HepG2 (cell line): ENCODE measurements around the gene CHMP4B. TPM values are rescaled to one million over a fixed set of nuclear protein-coding genes. Genes with fewer than 3 reads are reported as not detected.

Source experiments
- AKNA ChIP-seq: sonication (generic); formaldehyde crosslinking; IDR thresholded peaks from 2 replicates; pipeline ENCODE4 v1.4.0; 2020; ENCODE audit warnings: missing genetic modification reagents, borderline replicate concordance
- ARNT ChIP-seq: fragments of 450-650 bp; IDR thresholded peaks from 2 replicates; pipeline ENCODE4 v1.6.1; 2017
- DNMT1 ChIP-seq: sonication (generic); formaldehyde crosslinking; IDR thresholded peaks from 2 replicates; pipeline ENCODE4 v1.5.1; 2020; ENCODE audit warnings: mild to moderate bottlenecking, missing genetic modification reagents
- ELF1 ChIP-seq: sonication (generic); formaldehyde crosslinking; IDR thresholded peaks from 2 replicates; pipeline ENCODE4 v1.4.0; 2020; ENCODE audit warnings: missing genetic modification reagents
- FOXK1 ChIP-seq: sonication (generic); formaldehyde crosslinking; IDR thresholded peaks from 2 replicates; pipeline ENCODE4 v1.4.0; 2020; ENCODE audit warnings: low read depth, missing genetic modification reagents, borderline replicate concordance
- HMGA1 ChIP-seq: sonication (generic); formaldehyde crosslinking; conservative IDR thresholded peaks from 2 replicates; pipeline ENCODE4 v1.4.0; 2020; ENCODE audit warnings: missing genetic modification reagents
- HNF4G ChIP-seq, 2 experiments: sonication (generic) in 1 of 2; formaldehyde crosslinking in 1 of 2; IDR thresholded peaks; 2 replicates each; pipeline versions ENCODE4 v1.4.0 to v1.6.1; 2011 to 2020; ENCODE audit warnings: borderline replicate concordance in 2 of 2, low read depth in 2 of 2, mild to moderate bottlenecking in 2 of 2, low read length in 1 of 2, missing genetic modification reagents in 1 of 2, moderate library complexity in 1 of 2
- ISL2 ChIP-seq: sonication (generic); formaldehyde crosslinking; IDR thresholded peaks from 2 replicates; pipeline ENCODE4 v1.5.0; 2020; ENCODE audit warnings: missing genetic modification reagents
- KLF9 ChIP-seq: IDR thresholded peaks from 2 replicates; pipeline ENCODE4 v1.6.1; 2016; ENCODE audit warnings: low read depth
- MAF1 ChIP-seq: sonication (generic); formaldehyde crosslinking; IDR thresholded peaks from 2 replicates; pipeline ENCODE4 v1.5.0; 2020; ENCODE audit warnings: missing genetic modification reagents, borderline replicate concordance
- RNF2 ChIP-seq: fragments of 450-650 bp; conservative IDR thresholded peaks from 2 replicates; pipeline ENCODE4 v1.6.1; 2016; ENCODE audit warnings: low read depth
- RXRB ChIP-seq: IDR thresholded peaks from 2 replicates; pipeline ENCODE4 v1.6.1; 2016; ENCODE audit warnings: borderline replicate concordance, missing genetic modification reagents, missing compliant biosample characterization
- TARDBP ChIP-seq: sonication (generic); formaldehyde crosslinking; IDR thresholded peaks from 2 replicates; pipeline ENCODE4 v1.8.0; 2022; ENCODE audit warnings: mild to moderate bottlenecking, missing genetic modification reagents
- TCF12 ChIP-seq, 2 experiments: fragments of 450-650 bp in 1 of 2; sonication (generic) in 1 of 2; formaldehyde crosslinking in 1 of 2; IDR thresholded peaks; 2 replicates each; pipeline versions ENCODE4 v1.6.1 to v1.8.0; 2017 to 2022; ENCODE audit warnings: antibody characterized with exemption in 1 of 2, mild to moderate bottlenecking in 1 of 2, missing genetic modification reagents in 1 of 2, moderate library complexity in 1 of 2
- TIGD3 ChIP-seq: sonication (generic); formaldehyde crosslinking; IDR thresholded peaks from 2 replicates; pipeline ENCODE4 v1.5.1; 2020; ENCODE audit warnings: mild to moderate bottlenecking, missing genetic modification reagents, borderline replicate concordance
- XRCC5 ChIP-seq: fragments of 200-400 bp; formaldehyde crosslinking; optimal IDR thresholded peaks from 2 replicates; pipeline ENCODE3; 2017; ENCODE audit warnings: mild to moderate bottlenecking, low read length
- ZHX1 ChIP-seq: sonication (generic); formaldehyde crosslinking; IDR thresholded peaks from 2 replicates; pipeline ENCODE4 v1.8.1; 2022; ENCODE audit warnings: low read depth, mild to moderate bottlenecking, missing genetic modification reagents
- ZNF10 ChIP-seq: sonication (generic); formaldehyde crosslinking; IDR thresholded peaks from 2 replicates; pipeline ENCODE4 v1.4.0; 2020; ENCODE audit warnings: mild to moderate bottlenecking, low read depth, missing genetic modification reagents, borderline replicate concordance
- ZNF292 ChIP-seq: sonication (generic); formaldehyde crosslinking; IDR thresholded peaks from 2 replicates; pipeline ENCODE4 v1.8.1; 2022; ENCODE audit warnings: mild to moderate bottlenecking, low read depth, missing genetic modification reagents, borderline replicate concordance
- ZNF709 ChIP-seq: sonication (generic); formaldehyde crosslinking; IDR thresholded peaks from 2 replicates; pipeline ENCODE4 v1.5.0; 2020; ENCODE audit warnings: mild to moderate bottlenecking, missing genetic modification reagents
- polyA plus RNA-seq, 8 experiments: library from polyadenylated mRNA; depleted of rRNA in 3 of 8; stranded (reverse) in 7 of 8; unstranded in 1 of 8; fragments of >200 nt; fragmentation: Illumina TruSeq in 4 of 8; extraction: Trizol in 4 of 8; gene quantifications; 2 replicates each; pipeline versions ENCODE4 v1.2.1 to v1.2.3, GENCODE V29; 2011 to 2016; ENCODE audit warnings: low read depth in 4 of 8, missing spikeins in 1 of 8, mixed read lengths in 1 of 8; ENCODE audit not compliant: insufficient read depth in 1 of 8
- total RNA-seq, 5 experiments: library from RNA; depleted of rRNA; stranded (reverse); fragments of >200 nt; fragmentation: Illumina TruSeq; extraction: Trizol; gene quantifications; 2 replicates each; pipeline ENCODE4 v1.2.3, GENCODE V29; 2016; ENCODE audit warnings: low read depth in 1 of 5

The CHMP4B gene
- total and polyA plus RNA-seq, 2 of the 13 experiments (the other 11 are each of a cell fraction or from before 2014, with no cell fraction given), result 40.1 to 45.6 TPM

- TF ChIP-seq ARNT, result no peak
- TF ChIP-seq RNF2, result no peak
- TF ChIP-seq ZNF292, result 0 out of 2 replicates have a peak, but pooled peaks have one; percentile 36
- TF ChIP-seq MAF1, result no peak
- no peak; the same call in 1 of the 2 replicates for TF ChIP-seq ELF1 (CRISPR knock-in tag)
- no peak for TF ChIP-seq ZNF709 (CRISPR knock-in tag)
- TF ChIP-seq TCF12 (IDR thresholded peaks at IDR 0.05), result no peak
- TF ChIP-seq TCF12 (CRISPR knock-in tag; IDR thresholded peaks at IDR 0.05), result no peak
- TF ChIP-seq TARDBP, result no peak
- peak; percentile 82 for TF ChIP-seq DNMT1
- no peak for TF ChIP-seq ZHX1 (CRISPR knock-in tag)
- no peak for TF ChIP-seq TIGD3 (CRISPR knock-in tag)
- TF ChIP-seq ZNF10 (CRISPR knock-in tag), result no peak
- TF ChIP-seq HNF4G (IDR thresholded peaks at IDR 0.05; ENCODE audit: borderline replicate concordance, low read depth, low read length), result no peak
- peak; percentile 34; the same call in 1 of the 2 replicates for TF ChIP-seq HNF4G (CRISPR knock-in tag; IDR thresholded peaks at IDR 0.05; ENCODE audit: borderline replicate concordance, low read depth)
- no peak for TF ChIP-seq KLF9 (CRISPR knock-in tag)
- TF ChIP-seq HMGA1, result no peak
- TF ChIP-seq XRCC5, result peak; percentile 77
- TF ChIP-seq RXRB (CRISPR knock-in tag), result 0 out of 2 replicates have a peak, but pooled peaks have one; percentile 0
- TF ChIP-seq ISL2, result no peak
- TF ChIP-seq AKNA (CRISPR knock-in tag), result no peak
- no peak for TF ChIP-seq FOXK1 (CRISPR knock-in tag)
These were observed 51.7 kb downstream of the CHMP4B start (continued) for GRCh38 chr20:33862709-33863403.
